Uterus (tissue), 2 donors: ENCODE data around the gene KLF11.

Experiments used
- CTCF ChIP-seq, 4 experiments: fragments of 200-600 bp in 2 of 4; fragments of 450-650 bp in 2 of 4; sonication (generic) in 2 of 4; IDR thresholded peaks; one replicate each; pipeline ENCODE4 v1.5.1; 2016 to 2019; ENCODE audit warnings: antibody characterized with exemption in 4 of 4, mild to moderate bottlenecking in 2 of 4, moderate library complexity in 1 of 4
- POLR2A ChIP-seq, 2 donors: fragments of 450-650 bp; IDR thresholded peaks; one replicate each; pipeline ENCODE4 v1.6.1; 2016; ENCODE audit warnings: antibody characterized with exemption in 2 of 2, mild to moderate bottlenecking in 1 of 2, moderate library complexity in 1 of 2

- TF ChIP-seq CTCF (IDR thresholded peaks at IDR 0.05): no peak
- TF ChIP-seq POLR2A (IDR thresholded peaks at IDR 0.05): no peak
These were observed 48.9 kb upstream of the KLF11 start for GRCh38 chr2:9994462-9994861.
